SJCRH30 (cell line): ENCODE measurements around the gene MCF2L2. TPM values are rescaled to one million over a fixed set of nuclear protein-coding genes. Genes with fewer than 3 reads are reported as not detected.
"Not testable (repeated sequence)": the region's sequence is repeated elsewhere in the genome, so short reads cannot be mapped to it uniquely, and the experiment has no call there.

Source experiments
- DNase-seq, 2 experiments: peaks; one replicate each; pipeline ENCODE4 v3.0.0-alpha.2; 2015 to 2020
- H3K27ac ChIP-seq: fragments of 250-450 bp; sonication (Bioruptor Pico); 2 replicates; pipeline ENCODE4 v1.5.1; 2020; ENCODE audit warnings: mild to moderate bottlenecking, moderate library complexity
- H3K27me3 ChIP-seq: fragments of 250-450 bp; sonication (Bioruptor Pico); 2 replicates; pipeline ENCODE4 v1.5.1; 2020; ENCODE audit warnings: mild to moderate bottlenecking, moderate library complexity
- H3K36me3 ChIP-seq: fragments of 250-450 bp; sonication (Bioruptor Pico); 2 replicates; pipeline ENCODE4 v1.5.1; 2020; ENCODE audit warnings: mild to moderate bottlenecking, moderate library complexity
- H3K4me1 ChIP-seq: fragments of 250-450 bp; sonication (Bioruptor Pico); 2 replicates; pipeline ENCODE4 v1.5.1; 2020; ENCODE audit warnings: mild to moderate bottlenecking, moderate library complexity
- H3K4me3 ChIP-seq: fragments of 250-450 bp; sonication (Bioruptor Pico); 2 replicates; pipeline ENCODE4 v1.5.1; 2020; ENCODE audit warnings: mild to moderate bottlenecking, moderate library complexity
- H3K9me3 ChIP-seq: fragments of 250-450 bp; sonication (Bioruptor Pico); replicated peaks from 2 replicates; pipeline ENCODE4 v1.5.1; 2020; ENCODE audit warnings: mild to moderate bottlenecking, moderate library complexity
- total RNA-seq: library from RNA; depleted of rRNA; stranded (reverse); fragments of >200 nt; shearing (Covaris generic); gene quantifications from 2 replicates; pipeline ENCODE4 v1.2.3, GENCODE V29; 2014; rRNA removed

Gene MCF2L2
- total RNA-seq = 0.08 and 0.12 TPM in 2 replicates

GRCh38 chr3:183428447-183429211 lies at the start of gene MCF2L2:
MCF2L2 (minus strand) TSS chr3:183428619; CDS start chr3:183427977, 642 bp downstream.
- H3K9me3 ChIP-seq = no peaks in the 10 kb centered on the region
- peaks cover 6% of the 10 kb centered on the region; the same call in 1 of the 2 replicates for H3K27me3 ChIP-seq
- H3K36me3 ChIP-seq = no peaks in the 10 kb centered on the region
- peak within 1 kb of the TSS; percentile 69 for H3K4me3 ChIP-seq
- H3K4me1 ChIP-seq = no peaks in the 10 kb centered on the region
- no peak within 1 kb of the TSS for H3K27ac ChIP-seq
- peak; percentile 23 to 27 for DNase-seq

- peak; percentile 72 to 80 for DNase-seq
- Histone ChIP-seq H3K27ac (peak overlapping the region; percentile 31), H3K27me3 (no peaks in the 10 kb centered on the region), H3K4me3 (peak overlapping the region; percentile 33), H3K36me3 (no peaks in the 10 kb centered on the region), H3K9me3 (no peaks in the 10 kb centered on the region), H3K4me1 (peaks cover 15% of the 10 kb centered on the region)
Measured at GRCh38 chr3:183477801-183478456, 49.5 kb upstream of the MCF2L2 start.

- not testable (repeated sequence) for H3K4me3 ChIP-seq, H3K36me3 ChIP-seq, H3K27me3 ChIP-seq, DNase-seq, H3K27ac ChIP-seq, H3K9me3 ChIP-seq
- peaks cover 15% of the 10 kb centered on the region for H3K4me1 ChIP-seq
Measured at GRCh38 chr3:183475764-183476162, 47.3 kb upstream of the MCF2L2 start.

- H3K27ac ChIP-seq = no peak overlapping the region
- H3K4me3 ChIP-seq = no peak overlapping the region
- no peak for DNase-seq
- no peaks in the 10 kb centered on the region for H3K9me3 ChIP-seq
- H3K4me1 ChIP-seq = peaks cover 15% of the 10 kb centered on the region
- H3K27me3 ChIP-seq = no peaks in the 10 kb centered on the region
- no peaks in the 10 kb centered on the region for H3K36me3 ChIP-seq
Measured at GRCh38 chr3:183475016-183475763, 46.8 kb upstream of the MCF2L2 start.

- Histone ChIP-seq H3K36me3 (no peaks in the 10 kb centered on the region), H3K9me3 (no peaks in the 10 kb centered on the region), H3K27ac (no peak overlapping the region), H3K27me3 (no peaks in the 10 kb centered on the region), H3K4me1 (peaks cover 8% of the 10 kb centered on the region; the same call in 1 of the 2 replicates), H3K4me3 (no peak overlapping the region)
- no peak for DNase-seq
Measured at GRCh38 chr3:183473969-183474368, 45.5 kb upstream of the MCF2L2 start.

GRCh38 chr3:183472155-183472554 lies 43.7 kb upstream of the MCF2L2 start:
- DNase-seq = no peak
- Histone ChIP-seq H3K27me3 (no peaks in the 10 kb centered on the region), H3K27ac (no peak overlapping the region), H3K4me3 (no peak overlapping the region), H3K36me3 (no peaks in the 10 kb centered on the region), H3K9me3 (no peaks in the 10 kb centered on the region), H3K4me1 (peaks cover 2% of the 10 kb centered on the region; the same call in 1 of the 2 replicates)

GRCh38 chr3:183468424-183468823 lies 40.0 kb upstream of the MCF2L2 start:
- H3K9me3 ChIP-seq = no peaks in the 10 kb centered on the region
- H3K27me3 ChIP-seq = no peaks in the 10 kb centered on the region
- no peak for DNase-seq
- no peak overlapping the region for H3K4me3 ChIP-seq
- H3K27ac ChIP-seq = no peak overlapping the region
- peaks cover 6% of the 10 kb centered on the region; the same call in 1 of the 2 replicates for H3K4me1 ChIP-seq
- no peaks in the 10 kb centered on the region for H3K36me3 ChIP-seq

- Histone ChIP-seq H3K27me3 (no peaks in the 10 kb centered on the region), H3K9me3 (no peaks in the 10 kb centered on the region), H3K4me1 (peaks cover 6% of the 10 kb centered on the region; the same call in 1 of the 2 replicates), H3K4me3 (no peak overlapping the region), H3K36me3 (no peaks in the 10 kb centered on the region), H3K27ac (no peak overlapping the region)
- no peak for DNase-seq
Measured at GRCh38 chr3:183466575-183466974, 38.2 kb upstream of the MCF2L2 start.

GRCh38 chr3:183465710-183466109 lies 37.3 kb upstream of the MCF2L2 start:
- not testable (repeated sequence) for DNase-seq, H3K27ac ChIP-seq, H3K9me3 ChIP-seq, H3K4me1 ChIP-seq, H3K27me3 ChIP-seq, H3K4me3 ChIP-seq, H3K36me3 ChIP-seq

GRCh38 chr3:183464480-183464879 lies 36.1 kb upstream of the MCF2L2 start:
- Histone ChIP-seq H3K27me3 (no peaks in the 10 kb centered on the region; the same call in 1 of the 2 replicates), H3K4me3 (no peak overlapping the region), H3K4me1 (peaks cover 9% of the 10 kb centered on the region; the same call in 1 of the 2 replicates), H3K9me3 (peaks cover 7% of the 10 kb centered on the region), H3K36me3 (no peaks in the 10 kb centered on the region), H3K27ac (no peak overlapping the region)
- DNase-seq = no peak

GRCh38 chr3:183460081-183461055 lies 31.9 kb upstream of the MCF2L2 start:
- no peak overlapping the region for H3K4me3 ChIP-seq
- DNase-seq = no peak

GRCh38 chr3:183455089-183455488 lies 26.7 kb upstream of the MCF2L2 start:
- peak overlapping the region; percentile 80 for H3K27ac ChIP-seq

More at GRCh38 chr3:183460081-183461055, 31.9 kb upstream of the MCF2L2 start:
- peaks cover 7% of the 10 kb centered on the region for H3K9me3 ChIP-seq
- no peaks in the 10 kb centered on the region; the same call in 1 of the 2 replicates for H3K27me3 ChIP-seq
- H3K36me3 ChIP-seq = no peaks in the 10 kb centered on the region
- peak overlapping the region; percentile 56 for H3K27ac ChIP-seq
- peaks cover 14% of the 10 kb centered on the region for H3K4me1 ChIP-seq

GRCh38 chr3:183454064-183454463 lies 25.6 kb upstream of the MCF2L2 start:
- H3K9me3 ChIP-seq = no peaks in the 10 kb centered on the region
- no peak overlapping the region for H3K4me3 ChIP-seq
- peak overlapping the region; percentile 80; the same call in 1 of the 2 replicates for H3K27ac ChIP-seq
- H3K27me3 ChIP-seq = no peaks in the 10 kb centered on the region
- no peak for DNase-seq
- H3K36me3 ChIP-seq = peaks cover 4% of the 10 kb centered on the region; the same call in 1 of the 2 replicates
- peaks cover 16% of the 10 kb centered on the region for H3K4me1 ChIP-seq

More at GRCh38 chr3:183455089-183455488, 26.7 kb upstream of the MCF2L2 start:
- H3K4me1 ChIP-seq = peaks cover 14% of the 10 kb centered on the region
- DNase-seq = peak; percentile 78 to 92
- H3K4me3 ChIP-seq = peak overlapping the region; percentile 8; the same call in 1 of the 2 replicates
- H3K27me3 ChIP-seq = no peaks in the 10 kb centered on the region
- peaks cover 4% of the 10 kb centered on the region; the same call in 1 of the 2 replicates for H3K36me3 ChIP-seq
- H3K9me3 ChIP-seq = peaks cover 2% of the 10 kb centered on the region; the same call in 1 of the 2 replicates
